ENCODE results near the gene SDF4.

SDF4 gene

GRCh38 chr1:1264868-1265272 is 33.1 kb upstream of the SDF4 start:
- H3K27ac ChIP-seq (ENCODE audit: extremely low read depth, low read depth, low read length), result no peak overlapping the region
- H3K9me3 ChIP-seq (ENCODE audit: control insufficient read depth, insufficient read depth, low read depth, low read length), result no peaks in the 10 kb centered on the region
- H3K4me1 ChIP-seq (ENCODE audit: control insufficient read depth, insufficient read depth, low read length), result no peaks in the 10 kb centered on the region
- H3K36me3 ChIP-seq (ENCODE audit: control insufficient read depth in 2 of 2, insufficient read depth in 1 of 2, low read length in 2 of 2), result peaks cover 3 to 93% of the 10 kb centered on the region in 2 experiments; a peak in 2 of 3 replicates
- no peak for TF ChIP-seq GLI4 (tag by site-specific recombination; IDR thresholded peaks at IDR 0.05)
- peak; percentile 68 for TF ChIP-seq ZNF629 (tag by site-specific recombination; IDR thresholded peaks at IDR 0.05)
- TF ChIP-seq CTCF (tag by site-specific recombination; IDR thresholded peaks at IDR 0.05), result 0 out of 2 replicates have a peak, but pooled peaks have one; percentile 11
- no peak for TF ChIP-seq ZNF138 (tag by site-specific recombination; IDR thresholded peaks at IDR 0.05; ENCODE audit: borderline replicate concordance)
- 0 out of 2 replicates have a peak, but pooled peaks have one; percentile 27 for TF ChIP-seq ZEB2 (tag by site-specific recombination; IDR thresholded peaks at IDR 0.05)
- TF ChIP-seq, protein P1, sequence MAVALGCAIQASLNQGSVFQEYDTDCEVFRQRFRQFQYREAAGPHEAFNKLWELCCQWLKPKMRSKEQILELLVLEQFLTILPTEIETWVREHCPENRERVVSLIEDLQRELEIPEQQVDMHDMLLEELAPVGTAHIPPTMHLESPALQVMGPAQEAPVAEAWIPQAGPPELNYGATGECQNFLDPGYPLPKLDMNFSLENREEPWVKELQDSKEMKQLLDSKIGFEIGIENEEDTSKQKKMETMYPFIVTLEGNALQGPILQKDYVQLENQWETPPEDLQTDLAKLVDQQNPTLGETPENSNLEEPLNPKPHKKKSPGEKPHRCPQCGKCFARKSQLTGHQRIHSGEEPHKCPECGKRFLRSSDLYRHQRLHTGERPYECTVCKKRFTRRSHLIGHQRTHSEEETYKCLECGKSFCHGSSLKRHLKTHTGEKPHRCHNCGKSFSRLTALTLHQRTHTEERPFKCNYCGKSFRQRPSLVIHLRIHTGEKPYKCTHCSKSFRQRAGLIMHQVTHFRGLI (tag by site-specific recombination; IDR thresholded peaks at IDR 0.05), result peak; percentile 70
- TF ChIP-seq ZNF768 (tag by site-specific recombination; IDR thresholded peaks at IDR 0.05), result no peak
- TF ChIP-seq ZNF175 (tag by site-specific recombination; IDR thresholded peaks at IDR 0.05), result no peak
- H3K4me3 ChIP-seq (ENCODE audit: low read depth, low read length), result no peak overlapping the region
- POLR2A ChIA-PET, result interaction anchor here (0.7 to 2.0 kb wide), 4 partner anchors 9 to 143 kb away, joined by 3 to 6 read pairs (median 5); partner anchors contain the start of gene UBE2J2
- CTCF ChIA-PET, result interaction anchor here (0.6 to 2.6 kb wide), 7 partner anchors 10 to 148 kb away, joined by 3 to 12 read pairs (median 4); no protein-coding TSS in a partner anchor

GRCh38 chr1:1264026-1264425 is 32.2 kb upstream of the SDF4 start:
- CTCF ChIA-PET, result interaction anchor here (0.6 to 2.6 kb wide), 6 partner anchors 10 to 141 kb away, joined by 3 to 12 read pairs (median 4); no protein-coding TSS in a partner anchor
- TF ChIP-seq ZNF560 (tag by site-specific recombination; IDR thresholded peaks at IDR 0.05; ENCODE audit: borderline replicate concordance) (no peak), FEZF1 (tag by site-specific recombination; IDR thresholded peaks at IDR 0.05) (no peak), ZNF324 (tag by site-specific recombination; IDR thresholded peaks at IDR 0.05) (no peak), SETDB1 (IDR thresholded peaks at IDR 0.05; ENCODE audit: insufficient read length, low read length) (no peak), ZNF830 (tag by site-specific recombination; IDR thresholded peaks at IDR 0.05; ENCODE audit: low read depth) (no peak), ZNF660 (tag by site-specific recombination; IDR thresholded peaks at IDR 0.05) (no peak), ZBTB6 (tag by site-specific recombination; IDR thresholded peaks at IDR 0.05) (no peak)
- peaks cover 3 to 94% of the 10 kb centered on the region in 2 experiments; a peak in 2 of 3 replicates for H3K36me3 ChIP-seq (ENCODE audit: control insufficient read depth in 2 of 2, insufficient read depth in 1 of 2, low read length in 2 of 2)
- no peak overlapping the region for H3K4me3 ChIP-seq (ENCODE audit: low read depth, low read length)
- no peaks in the 10 kb centered on the region for H3K4me1 ChIP-seq (ENCODE audit: control insufficient read depth, insufficient read depth, low read length)
- H3K27ac ChIP-seq (ENCODE audit: extremely low read depth, low read depth, low read length), result no peak overlapping the region
- no peaks in the 10 kb centered on the region for H3K9me3 ChIP-seq (ENCODE audit: control insufficient read depth, insufficient read depth, low read depth, low read length)
- POLR2A ChIA-PET, result interaction anchor here (1.3 to 2.0 kb wide), 3 partner anchors 13 to 142 kb away, joined by 3 to 5 read pairs (median 5); no protein-coding TSS in a partner anchor

DNA sequence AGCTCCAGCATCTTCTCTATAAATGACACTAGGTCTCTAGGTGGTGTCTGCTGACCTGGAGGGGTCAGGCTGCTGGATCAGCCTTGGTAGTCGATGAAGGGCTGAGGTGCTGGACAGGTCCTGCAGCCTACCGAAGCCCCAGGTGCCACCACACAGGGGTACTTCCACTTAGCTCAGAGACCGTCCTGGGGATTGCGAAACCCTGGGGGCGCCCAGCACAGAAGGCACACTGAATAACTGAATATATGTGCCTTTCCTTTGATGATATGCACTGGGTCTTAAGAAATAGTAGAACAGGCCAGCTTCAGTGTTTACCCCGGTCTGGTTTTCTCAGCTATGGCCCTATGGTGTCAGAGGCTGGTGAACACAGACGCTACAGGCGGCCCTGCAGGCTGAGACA is 31.0 kb upstream of the SDF4 start:
- H3K27ac ChIP-seq (ENCODE audit: extremely low read depth, low read depth, low read length), result no peak overlapping the region
- TF ChIP-seq ZNF549 (tag by site-specific recombination; IDR thresholded peaks at IDR 0.05) (no peak), SP7 (tag by site-specific recombination; IDR thresholded peaks at IDR 0.05) (no peak), ZBTB11 (tag by site-specific recombination; conservative IDR thresholded peaks at IDR 0.05; ENCODE audit: low read depth) (no peak), ZNF837 (tag by site-specific recombination; IDR thresholded peaks at IDR 0.05) (no peak), ZNF354C (tag by site-specific recombination; IDR thresholded peaks at IDR 0.05; ENCODE audit: borderline replicate concordance, low read depth) (no peak), ZSCAN30 (tag by site-specific recombination; IDR thresholded peaks at IDR 0.05) (no peak), ZNF48 (tag by site-specific recombination; IDR thresholded peaks at IDR 0.05) (no peak)
- ChIA-PET POLR2A (interaction anchor here (1.3 kb wide), 1 partner anchor 106 kb away, joined by 3 read pairs; no protein-coding TSS in a partner anchor), CTCF (interaction anchor here (2.6 kb wide), 1 partner anchor 12 kb away, joined by 12 read pairs; no protein-coding TSS in a partner anchor)
- no peaks in the 10 kb centered on the region for H3K9me3 ChIP-seq (ENCODE audit: control insufficient read depth, insufficient read depth, low read depth, low read length)
- no peak overlapping the region for H3K4me3 ChIP-seq (ENCODE audit: low read depth, low read length)
- H3K4me1 ChIP-seq (ENCODE audit: control insufficient read depth, insufficient read depth, low read length), result no peaks in the 10 kb centered on the region
- H3K36me3 ChIP-seq (ENCODE audit: control insufficient read depth in 2 of 2, insufficient read depth in 1 of 2, low read length in 2 of 2), result peaks cover 3 to 91% of the 10 kb centered on the region in 2 experiments; a peak in 2 of 3 replicates
